Effector CD8-positive, alpha-beta T cell (primary cell): ENCODE data around the gene PTK6.

Experiments used
- DNase-seq: peaks from one replicate; lab custom pipeline; 2025; lab: John Stamatoyannopoulos, UW

The PTK6 gene

DNA sequence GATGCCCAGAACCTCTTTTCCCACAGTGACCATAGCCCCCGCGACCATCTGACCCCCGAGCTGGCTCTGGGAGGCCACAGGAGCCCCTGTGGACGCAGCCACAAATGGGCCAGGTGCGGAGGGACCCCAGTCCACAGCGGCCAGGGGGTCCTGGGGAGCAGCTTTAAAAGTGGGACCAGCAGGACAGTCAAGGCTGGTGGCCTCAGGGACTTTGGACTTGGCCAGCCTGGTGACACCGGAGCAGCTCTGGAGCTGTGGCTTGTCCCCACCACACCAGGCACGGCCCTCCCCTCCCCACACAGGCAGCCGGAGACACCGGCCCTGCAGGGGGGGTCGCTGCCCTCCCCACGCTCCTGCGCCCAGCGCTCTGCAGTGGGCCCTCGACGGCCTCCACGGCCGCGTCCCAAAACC is 20.3 kb upstream of the PTK6 start:
- DNase-seq: no peak

DNA sequence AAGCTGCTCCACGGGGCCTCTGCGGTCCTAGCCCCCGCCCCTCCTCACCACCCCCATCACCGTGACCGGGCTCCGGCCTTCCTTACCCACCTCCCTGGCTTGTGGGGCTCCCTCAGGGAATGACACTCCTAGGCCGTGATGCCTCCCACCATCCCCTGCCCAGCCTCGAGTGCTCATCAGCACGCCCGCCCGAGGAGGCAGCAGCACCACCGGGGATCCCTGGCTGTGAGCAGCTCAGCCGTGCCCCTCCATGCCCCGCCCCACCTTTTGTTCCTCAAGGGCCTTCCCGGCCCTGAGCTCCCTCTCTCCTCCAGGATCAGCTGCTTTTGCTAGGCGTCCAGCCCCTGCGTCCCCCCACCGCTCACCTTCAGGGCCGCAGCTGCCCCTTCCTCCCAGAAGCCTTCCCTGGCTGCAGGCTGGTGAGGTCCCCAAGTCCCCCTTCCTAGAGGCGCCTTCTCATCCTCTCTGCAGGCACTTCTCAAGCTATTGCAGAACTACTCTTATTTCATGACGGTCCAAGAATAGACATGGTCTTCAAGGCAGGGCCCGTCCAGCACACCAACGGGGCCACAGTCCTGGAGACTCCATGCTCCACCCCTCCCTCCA is 19.8 kb upstream of the PTK6 start:
- no peak for DNase-seq

GRCh38 chr20:63555661-63556381 is 18.6 kb upstream of the PTK6 start:
- no peak for DNase-seq

- no peak for DNase-seq
These were observed 17.4 kb upstream of the PTK6 start for GRCh38 chr20:63554361-63555278.

GRCh38 chr20:63553933-63554290 is 16.7 kb upstream of the PTK6 start, which contains the start of gene FNDC11:
Gene FNDC11, plus strand, starts transcription at chr20:63554159. Its CDS starts 1,505 bp downstream, at chr20:63555664.
- DNase-seq: peak; percentile 49

DNA sequence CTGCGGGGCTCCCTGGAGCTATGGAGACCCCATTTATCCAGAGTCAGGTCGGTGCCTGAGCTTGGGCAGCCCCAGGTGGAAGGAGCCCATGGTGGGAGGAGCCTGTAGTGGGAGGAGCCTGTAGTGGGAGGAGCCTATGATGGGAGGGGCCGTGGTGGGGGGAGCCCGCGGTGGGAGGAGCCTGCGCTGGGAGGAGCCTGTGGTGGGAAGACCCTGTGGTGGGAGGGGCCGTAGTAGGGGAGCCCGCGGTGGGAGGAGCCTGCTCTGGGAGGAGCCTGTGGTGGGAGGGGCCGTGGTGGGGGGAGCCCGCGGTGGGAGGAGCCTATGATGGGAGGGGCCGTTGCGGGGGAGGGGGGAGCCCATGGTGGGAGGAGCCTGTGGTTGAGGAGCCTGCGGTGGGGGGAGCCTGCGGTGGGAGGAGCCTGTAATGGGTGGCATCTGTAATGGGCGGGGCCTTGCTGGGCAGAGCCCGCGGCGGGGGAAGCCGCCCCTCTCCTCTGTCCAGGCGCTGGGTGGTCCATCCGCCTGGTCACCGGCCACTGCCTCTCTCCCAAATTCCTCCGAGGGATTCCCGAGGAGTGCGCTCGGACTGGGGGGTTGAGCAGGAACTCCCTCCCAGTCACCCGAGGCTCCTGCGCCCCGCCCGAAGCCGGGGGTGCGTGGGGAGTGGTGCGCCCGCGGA is 16.2 kb upstream of the PTK6 start:
- peak; percentile 92 for DNase-seq

GRCh38 chr20:63552481-63553249 is 15.5 kb upstream of the PTK6 start:
- peak; percentile 35 for DNase-seq

DNA sequence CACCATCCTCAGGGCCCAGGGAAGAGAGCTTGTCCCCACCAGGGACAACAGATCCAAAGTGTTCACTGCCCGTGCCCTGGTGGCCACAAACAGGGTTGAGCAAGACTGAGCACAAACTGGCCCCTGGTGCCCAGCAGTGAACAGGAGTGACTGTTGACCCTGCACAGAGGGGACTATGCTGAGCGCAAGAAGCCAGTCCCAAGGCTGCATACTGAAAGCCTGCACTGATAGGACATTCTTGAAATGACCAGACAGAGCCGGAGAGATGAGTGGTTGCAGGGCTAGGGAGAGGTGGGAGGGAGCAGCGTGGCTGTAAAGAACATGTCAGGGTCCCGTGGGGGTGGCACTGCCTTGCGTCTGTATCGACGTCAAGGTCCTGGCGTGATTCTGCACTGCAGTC is 13.9 kb upstream of the PTK6 start:
- DNase-seq: no peak

GRCh38 chr20:63549679-63550282 is 12.6 kb upstream of the PTK6 start:
- no peak for DNase-seq

- no peak for DNase-seq
These were observed 11.8 kb upstream of the PTK6 start for GRCh38 chr20:63549019-63549418.

DNA sequence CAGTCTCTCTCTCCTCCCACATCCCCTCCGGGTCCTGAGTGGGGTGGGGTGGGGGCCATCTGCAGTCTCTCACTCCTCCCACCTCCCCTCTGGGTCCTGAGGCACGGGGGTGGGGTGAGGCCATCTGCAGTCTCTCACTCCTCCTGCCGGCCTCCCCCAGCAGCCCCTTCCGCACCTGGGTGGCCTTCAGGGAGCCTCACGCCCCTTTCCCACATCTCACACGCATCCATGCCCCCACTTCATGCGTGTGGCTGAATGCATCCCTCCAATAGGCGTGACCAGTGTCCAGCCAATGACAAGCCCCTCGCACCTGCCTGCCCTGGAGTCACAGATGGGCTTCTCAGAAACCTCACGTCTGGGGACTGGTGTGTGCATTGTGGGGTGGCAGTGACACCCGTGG is 11.4 kb upstream of the PTK6 start:
- no peak for DNase-seq

- no peak for DNase-seq
These were observed 10.7 kb upstream of the PTK6 start, which contains the start of gene SRMS for GRCh38 chr20:63547725-63548480. Gene SRMS, minus strand, starts transcription at chr20:63547749. Its CDS starts 286 bp downstream, at chr20:63547463.

DNA sequence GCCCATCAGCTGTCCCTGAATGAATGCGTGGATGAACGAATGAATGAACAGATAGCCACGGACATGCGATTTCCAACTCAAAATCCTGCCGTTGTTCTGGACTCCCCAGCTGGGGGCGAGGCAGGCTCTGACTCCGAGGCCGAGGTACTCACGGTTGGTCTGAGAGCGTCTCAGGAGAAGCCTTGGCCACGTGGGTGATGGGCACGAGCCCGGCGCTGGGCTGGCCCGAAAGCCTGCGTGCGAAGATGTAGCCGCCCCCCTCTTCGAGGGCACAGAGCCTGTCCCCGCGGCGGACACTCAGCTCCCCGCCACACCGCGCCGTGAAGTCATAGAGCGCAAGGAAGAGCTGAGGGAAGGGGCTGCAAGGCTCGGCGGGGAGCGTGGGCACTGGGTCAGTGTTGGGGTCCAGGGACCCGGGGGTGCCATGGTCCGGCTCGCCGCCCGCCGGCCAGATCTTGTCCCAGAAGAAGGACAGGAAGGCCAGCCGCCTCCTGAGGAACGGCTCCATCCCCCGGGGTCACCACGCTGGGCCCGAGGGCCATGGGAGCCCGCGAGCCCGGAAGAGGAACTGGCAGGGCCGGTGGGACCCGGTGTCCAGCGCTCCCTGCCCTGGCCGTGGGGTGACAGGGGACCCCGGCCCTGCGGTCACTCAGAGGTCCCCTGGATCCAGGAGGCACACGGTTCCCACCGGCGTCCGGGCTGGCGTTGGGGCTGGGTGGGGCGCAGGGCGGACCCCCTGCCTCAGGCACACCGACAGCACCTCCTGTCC is 10.0 kb upstream of the PTK6 start:
- DNase-seq: no peak

- no peak for DNase-seq
These were observed 9.2 kb upstream of the PTK6 start for GRCh38 chr20:63546256-63546955.

- DNase-seq: no peak
These were observed 8.6 kb upstream of the PTK6 start for GRCh38 chr20:63545814-63546213.

- DNase-seq: no peak
These were observed 7.9 kb upstream of the PTK6 start for GRCh38 chr20:63544958-63545516.

- DNase-seq: no peak
These were observed 7.2 kb upstream of the PTK6 start for GRCh38 chr20:63544241-63544957.

DNA sequence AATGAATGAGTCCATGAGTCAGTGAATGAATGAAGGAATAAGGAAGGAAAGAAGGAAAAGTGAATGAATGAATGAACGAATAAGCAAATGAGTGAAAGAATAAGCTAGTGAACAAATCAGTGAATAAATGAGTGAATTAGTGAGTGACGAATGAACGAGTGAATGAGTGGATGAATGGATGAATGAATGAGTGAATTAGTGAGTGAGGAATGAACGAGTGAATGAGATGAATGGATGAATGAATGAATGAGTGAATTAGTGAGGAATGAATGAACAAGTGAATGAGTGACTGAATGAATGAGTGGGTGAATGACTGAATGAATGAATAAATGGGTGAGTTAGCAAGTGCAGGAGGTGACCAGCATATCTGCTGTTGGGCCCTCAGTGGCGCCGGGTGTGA is 6.6 kb upstream of the PTK6 start:
- no peak for DNase-seq
